ENCODE data around the gene MRPL10. TPM values are rescaled to one million over a fixed set of nuclear protein-coding genes. Genes with fewer than 3 reads are reported as not detected.

Gene MRPL10
- 10 to 100 TPM; 23.4 to 33.4 (median 29.9) TPM for total RNA-seq

GRCh38 chr17:47831003-47831933 is at the start of gene MRPL10, which contains the start of gene LRRC46:
MRPL10 (minus strand) TSS chr17:47831541; CDS start chr17:47831511, 30 bp downstream.
LRRC46 (plus strand) TSS chr17:47831670; CDS start chr17:47831990, 320 bp downstream.
- Histone ChIP-seq H3K27ac (peak within 1 kb of the TSS; percentile 7 to 87 (median 74)), H3K36me3 (peaks cover 0 to 40% (median 8%) of the 10 kb centered on the region in 3 donors)
- TF ChIP-seq POLR2A (IDR thresholded peaks at IDR 0.05) (peak; percentile 36 to 70), CTCF (IDR thresholded peaks at IDR 0.05) (peak in 2 of 5 experiments; percentile 16 to 49), EP300 (IDR thresholded peaks at IDR 0.05) (peak; percentile 90 to 98)

DNA sequence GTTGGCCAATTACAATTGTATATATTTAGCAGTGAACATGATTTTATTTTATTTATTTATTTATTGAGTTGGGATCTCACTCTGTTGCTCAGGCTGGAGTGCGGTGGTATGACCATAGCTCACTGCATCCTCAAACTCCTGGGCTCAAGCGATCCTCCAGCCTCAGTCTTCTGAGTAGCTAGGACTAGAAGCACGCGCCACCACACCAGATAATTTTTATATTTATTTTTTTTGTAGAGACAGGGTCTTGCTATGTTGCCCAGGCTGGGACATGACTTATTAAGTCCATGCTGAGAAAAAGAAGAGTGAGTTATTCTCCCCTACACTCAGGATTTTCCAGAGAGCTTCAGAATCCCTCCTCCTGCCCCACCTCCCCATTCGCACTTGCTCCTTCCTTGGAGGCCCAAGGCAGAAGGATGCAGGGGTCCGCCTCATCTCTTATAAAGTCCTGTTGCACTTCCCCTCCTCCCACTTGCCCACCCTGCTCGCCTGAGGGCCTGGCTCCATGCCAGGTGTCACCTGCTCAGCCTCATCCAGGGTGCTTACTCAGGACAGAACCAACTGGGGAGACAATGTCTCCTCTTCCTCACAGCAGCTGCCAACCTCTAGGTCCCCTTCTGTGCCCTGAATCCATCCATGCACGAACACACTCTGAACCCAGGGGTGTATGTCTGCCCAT is 48.6 kb upstream of the MRPL10 start:
- peaks cover 0 to 25% of the 10 kb centered on the region in 2 donors for H3K27me3 ChIP-seq
- H3K27ac ChIP-seq = no peak overlapping the region
- no peak overlapping the region for H3K4me3 ChIP-seq
- 86 to 89% methylated on average over 8 of the region's 8 CpGs for WGBS, 2 donors
- H3K9me3 ChIP-seq = no peaks in the 10 kb centered on the region
- TF ChIP-seq POLR2A (IDR thresholded peaks at IDR 0.05) (no peak), CTCF (IDR thresholded peaks at IDR 0.05) (no peak), EP300 (IDR thresholded peaks at IDR 0.05) (no peak)
- H3K36me3 ChIP-seq = no peaks in the 10 kb centered on the region
- peaks cover 0 to 29% (median 1%) of the 10 kb centered on the region in 4 donors for H3K4me1 ChIP-seq
- no peak for DNase-seq (ENCODE audit: low spot score in 2 of 2)

More at GRCh38 chr17:47831003-47831933, at the start of gene MRPL10, which contains the start of gene LRRC46:
- 0 to 1% methylated on average over 39 to 41 of the region's 42 CpGs for WGBS, 2 donors
- Histone ChIP-seq H3K4me3 (peak within 1 kb of the TSS; percentile 73 to 86 (median 74)), H3K9me3 (no peaks in the 10 kb centered on the region), H3K4me1 (peaks cover 0 to 29% (median 19%) of the 10 kb centered on the region in 4 donors), H3K27me3 (no peaks in the 10 kb centered on the region)
- peak; percentile 74 to 88 for DNase-seq (ENCODE audit: low spot score in 2 of 2)

DNA sequence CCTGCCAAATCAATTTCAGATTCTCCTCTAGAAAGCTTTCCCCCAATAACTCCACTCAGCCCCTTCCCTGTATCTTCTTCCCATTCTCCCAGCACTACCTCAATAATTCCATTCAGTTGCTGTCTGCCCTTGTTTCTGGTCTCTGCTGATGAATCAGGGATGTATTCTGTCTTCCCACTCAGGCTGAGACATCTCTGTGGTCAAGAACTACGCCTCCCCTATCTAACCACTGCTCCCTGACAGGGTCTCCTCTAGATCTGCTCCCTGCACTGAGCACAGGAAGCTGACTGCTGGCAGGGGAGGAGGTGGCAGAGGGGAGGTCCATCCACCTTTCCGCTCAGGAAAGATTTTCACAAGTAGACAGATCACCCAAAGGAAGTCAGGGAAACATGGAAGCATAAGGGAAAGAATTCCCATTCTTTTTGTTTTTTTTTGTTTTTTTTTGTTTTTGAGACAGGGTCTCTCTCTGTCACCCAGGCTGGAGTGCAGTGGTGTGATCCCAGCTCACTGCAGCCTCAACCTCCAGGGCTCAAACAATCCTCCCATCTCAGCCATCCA is 47.8 kb upstream of the MRPL10 start:
- 55 to 73% methylated on average over 2 of the region's 2 CpGs for WGBS, 2 donors
- Histone ChIP-seq H3K4me1 (peaks cover 0 to 22% (median 1%) of the 10 kb centered on the region in 4 donors), H3K9me3 (no peaks in the 10 kb centered on the region), H3K27ac (no peak overlapping the region), H3K27me3 (peaks cover 0 to 31% of the 10 kb centered on the region in 2 donors), H3K4me3 (no peak overlapping the region), H3K36me3 (no peaks in the 10 kb centered on the region)
- no peak for DNase-seq (ENCODE audit: low spot score in 2 of 2)
- TF ChIP-seq EP300 (IDR thresholded peaks at IDR 0.05) = no peak
- no peak for TF ChIP-seq POLR2A (IDR thresholded peaks at IDR 0.05)
- no peak for TF ChIP-seq CTCF (IDR thresholded peaks at IDR 0.05)

DNA sequence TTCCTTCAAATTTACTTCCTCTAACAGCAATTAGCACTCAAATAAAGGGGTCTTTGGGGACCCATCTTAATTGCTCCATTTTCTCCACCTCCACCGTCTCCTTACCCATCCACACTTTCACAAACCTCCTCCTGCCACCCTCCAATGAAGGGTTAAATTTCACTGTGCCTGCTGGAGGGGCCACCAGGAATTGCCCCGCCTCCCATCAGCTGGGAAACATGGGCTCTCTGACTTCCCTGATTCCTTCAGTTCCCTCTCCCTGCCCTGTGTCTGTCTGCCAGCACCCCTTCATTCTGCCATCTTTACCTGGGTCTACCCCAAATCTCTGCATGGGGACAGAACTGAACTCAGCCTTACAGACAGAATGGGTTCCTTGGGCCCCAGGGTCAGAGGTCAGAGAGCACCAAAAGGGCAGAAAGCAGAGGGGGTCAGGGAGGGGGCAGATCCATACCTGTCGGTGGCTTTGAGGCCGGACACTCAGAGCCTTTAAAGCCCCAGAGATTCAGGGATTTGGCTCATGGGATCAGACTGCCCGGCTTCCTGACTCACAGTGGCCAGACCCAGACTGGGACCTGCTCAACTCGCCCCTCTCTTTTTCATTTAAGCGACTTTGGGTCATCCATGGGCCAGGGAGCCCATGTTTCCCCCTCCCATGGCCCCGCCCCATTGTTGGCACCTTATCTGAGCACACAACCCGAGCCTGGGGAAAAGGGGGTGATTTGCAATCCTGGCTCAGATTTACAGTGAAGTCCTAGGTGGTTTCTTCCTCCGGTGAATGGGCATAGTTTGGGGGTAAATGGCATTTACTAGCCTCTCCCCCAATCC is 47.1 kb upstream of the MRPL10 start:
- peaks cover 0 to 18% (median 1%) of the 10 kb centered on the region in 4 donors for H3K4me1 ChIP-seq
- H3K9me3 ChIP-seq = no peaks in the 10 kb centered on the region
- no peak overlapping the region for H3K27ac ChIP-seq
- no peaks in the 10 kb centered on the region for H3K36me3 ChIP-seq
- H3K4me3 ChIP-seq = no peak overlapping the region
- WGBS, 2 donors = 44 to 50% methylated on average over 9 to 10 of the region's 10 CpGs
- H3K27me3 ChIP-seq = peaks cover 0 to 33% of the 10 kb centered on the region in 2 donors
- no peak for DNase-seq (ENCODE audit: low spot score in 2 of 2)
- TF ChIP-seq POLR2A (IDR thresholded peaks at IDR 0.05) (no peak), CTCF (IDR thresholded peaks at IDR 0.05) (no peak)

Data from tibial nerve (tissue), 4 donors.